ENCODE data around the gene MRPL24.
A peak's percentile ranks its signal among the peaks of the same experiment; 100 is the strongest.

MRPL24 gene

DNA sequence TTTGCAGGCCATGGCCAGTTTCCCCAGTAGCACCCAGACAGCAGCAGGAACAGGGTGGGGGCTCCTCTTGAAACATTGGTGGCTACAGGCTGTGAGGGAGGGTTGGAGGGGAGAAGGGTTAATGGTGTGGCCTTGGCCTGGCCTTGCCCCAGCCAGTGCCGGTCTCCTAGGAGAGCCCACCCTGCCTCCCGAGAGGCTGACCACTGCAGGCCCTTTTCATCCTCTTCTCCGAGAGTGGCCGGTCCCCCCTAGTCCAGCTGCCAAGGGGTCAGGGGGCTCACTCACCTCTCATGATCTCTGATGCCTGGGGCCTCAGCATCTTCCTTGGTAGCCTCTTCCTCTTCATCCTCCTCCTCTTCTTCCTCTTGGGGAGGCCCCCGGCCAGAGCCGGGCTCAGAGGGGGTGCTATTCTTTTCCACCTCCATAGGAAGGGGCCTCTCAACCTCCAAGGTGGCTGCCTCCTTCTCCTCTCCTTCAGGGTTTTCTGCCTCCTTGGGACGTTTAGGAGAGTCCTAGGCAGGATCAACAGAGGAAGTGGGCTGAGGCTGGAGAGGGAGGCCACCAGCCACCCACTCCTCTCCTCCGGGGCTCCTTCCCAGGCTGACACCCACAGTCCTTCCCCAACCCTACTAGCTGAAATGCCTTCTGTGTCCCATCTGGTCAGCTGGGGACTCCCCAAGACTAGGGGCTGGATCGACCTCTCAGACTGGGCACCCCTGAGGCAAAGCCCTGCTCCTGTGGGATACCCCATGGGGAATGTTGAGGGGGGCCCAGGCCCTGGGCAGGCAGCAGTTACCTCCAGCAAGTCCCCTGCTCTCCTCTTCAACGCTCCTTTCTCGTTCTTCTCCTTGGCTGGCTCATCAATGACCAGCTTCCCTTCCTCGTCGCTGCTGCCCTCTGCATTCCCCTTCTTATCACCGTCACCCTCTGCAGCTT, 2.7 kb upstream of the MRPL24 start:
- Histone ChIP-seq H3K79me2 (ENCODE audit: low read length) (peaks cover 65% of the 10 kb centered on the region), H2AFZ (ENCODE audit: low read depth, low read length) (no peak overlapping the region), H3K9me3 (ENCODE audit: insufficient read depth, low read length) (no peaks in the 10 kb centered on the region), H3K9ac (ENCODE audit: low read length) (no peak overlapping the region), H3K4me2 (ENCODE audit: low read length) (no peak overlapping the region), H3K27me3 (ENCODE audit: low read depth, low read length) (no peaks in the 10 kb centered on the region), H4K20me1 (ENCODE audit: insufficient read depth, low read length) (peaks cover 30% of the 10 kb centered on the region), H3K4me3 (ENCODE audit: low read length) (no peak overlapping the region), H3K36me3 (replicated peaks; ENCODE audit: low read depth, low read length) (peaks cover 36% of the 10 kb centered on the region), H3K4me1 (ENCODE audit: low read length) (peaks cover 41% of the 10 kb centered on the region), H3K27ac (ENCODE audit: low read length) (no peak overlapping the region)
- no peak for TF ChIP-seq EZH2phosphoT487 (IDR thresholded peaks at IDR 0.05; ENCODE audit: low read depth)
- TF ChIP-seq, protein P1, sequence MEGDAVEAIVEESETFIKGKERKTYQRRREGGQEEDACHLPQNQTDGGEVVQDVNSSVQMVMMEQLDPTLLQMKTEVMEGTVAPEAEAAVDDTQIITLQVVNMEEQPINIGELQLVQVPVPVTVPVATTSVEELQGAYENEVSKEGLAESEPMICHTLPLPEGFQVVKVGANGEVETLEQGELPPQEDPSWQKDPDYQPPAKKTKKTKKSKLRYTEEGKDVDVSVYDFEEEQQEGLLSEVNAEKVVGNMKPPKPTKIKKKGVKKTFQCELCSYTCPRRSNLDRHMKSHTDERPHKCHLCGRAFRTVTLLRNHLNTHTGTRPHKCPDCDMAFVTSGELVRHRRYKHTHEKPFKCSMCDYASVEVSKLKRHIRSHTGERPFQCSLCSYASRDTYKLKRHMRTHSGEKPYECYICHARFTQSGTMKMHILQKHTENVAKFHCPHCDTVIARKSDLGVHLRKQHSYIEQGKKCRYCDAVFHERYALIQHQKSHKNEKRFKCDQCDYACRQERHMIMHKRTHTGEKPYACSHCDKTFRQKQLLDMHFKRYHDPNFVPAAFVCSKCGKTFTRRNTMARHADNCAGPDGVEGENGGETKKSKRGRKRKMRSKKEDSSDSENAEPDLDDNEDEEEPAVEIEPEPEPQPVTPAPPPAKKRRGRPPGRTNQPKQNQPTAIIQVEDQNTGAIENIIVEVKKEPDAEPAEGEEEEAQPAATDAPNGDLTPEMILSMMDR (IDR thresholded peaks at IDR 0.05; ENCODE audit: low read depth, low read length), result no peak

DNA sequence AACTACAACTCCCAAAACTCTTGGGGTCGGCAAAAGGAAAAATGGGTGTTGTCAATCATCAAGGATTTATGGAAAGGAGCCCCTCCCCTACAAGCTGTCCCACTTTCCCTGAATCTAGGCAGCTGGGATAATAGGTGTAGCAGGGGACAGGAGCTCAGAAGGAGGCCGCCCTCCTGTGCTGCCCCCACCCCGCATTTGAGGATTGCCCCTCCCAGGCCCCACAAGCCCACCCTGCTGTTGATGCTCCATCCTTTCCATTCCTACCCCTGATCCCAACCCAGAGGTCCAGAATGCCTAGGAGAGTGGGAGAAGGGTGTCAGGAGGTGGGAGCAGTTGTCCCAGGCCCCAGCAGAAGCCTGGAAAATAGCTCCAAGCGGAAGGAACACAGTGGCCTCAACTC, 1.9 kb upstream of the MRPL24 start:
- H2AFZ ChIP-seq (ENCODE audit: low read depth, low read length), result no peak overlapping the region
- H3K79me2 ChIP-seq (ENCODE audit: low read length), result peaks cover 60% of the 10 kb centered on the region
- no peak overlapping the region for H3K9ac ChIP-seq (ENCODE audit: low read length)
- H3K9me3 ChIP-seq (ENCODE audit: insufficient read depth, low read length), result no peaks in the 10 kb centered on the region
- no peak overlapping the region for H3K4me3 ChIP-seq (ENCODE audit: low read length)
- no peak overlapping the region for H3K27ac ChIP-seq (ENCODE audit: low read length)
- no peak overlapping the region for H3K4me2 ChIP-seq (ENCODE audit: low read length)
- H3K27me3 ChIP-seq (ENCODE audit: low read depth, low read length), result no peaks in the 10 kb centered on the region
- peaks cover 22% of the 10 kb centered on the region for H4K20me1 ChIP-seq (ENCODE audit: insufficient read depth, low read length)
- TF ChIP-seq EZH2phosphoT487 (IDR thresholded peaks at IDR 0.05; ENCODE audit: low read depth), result no peak
- TF ChIP-seq, protein P1 (IDR thresholded peaks at IDR 0.05; ENCODE audit: low read depth, low read length), result no peak
- H3K4me1 ChIP-seq (ENCODE audit: low read length), result peaks cover 32% of the 10 kb centered on the region
- H3K36me3 ChIP-seq (replicated peaks; ENCODE audit: low read depth, low read length), result peaks cover 42% of the 10 kb centered on the region

DNA sequence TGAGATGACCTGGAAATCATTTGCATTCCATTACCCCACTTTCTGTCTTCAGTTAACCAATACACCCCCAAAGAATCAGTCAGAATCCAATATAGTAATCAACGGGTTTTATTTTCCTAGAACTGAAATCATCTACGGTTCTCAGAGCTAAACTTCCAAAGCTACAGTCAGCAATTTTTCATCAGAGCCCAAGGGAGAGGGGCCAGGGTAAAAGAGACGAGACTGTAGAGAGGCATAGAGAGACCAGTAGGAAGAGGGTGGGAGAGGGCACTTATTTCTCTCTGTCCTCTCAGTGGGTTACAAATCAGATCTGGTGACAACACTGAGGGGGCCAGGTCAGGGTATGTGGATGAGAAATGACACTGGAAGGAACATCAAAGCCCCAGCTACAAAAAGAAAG, 1.1 kb upstream of the MRPL24 start:
- Histone ChIP-seq H3K4me2 (ENCODE audit: low read length) (peak overlapping the region; percentile 75), H2AFZ (ENCODE audit: low read depth, low read length) (no peak overlapping the region), H3K4me3 (ENCODE audit: low read length) (peak overlapping the region; percentile 83; the same call in 1 of the 2 replicates), H3K79me2 (ENCODE audit: low read length) (peaks cover 53% of the 10 kb centered on the region), H4K20me1 (ENCODE audit: insufficient read depth, low read length) (peaks cover 16% of the 10 kb centered on the region), H3K9me3 (ENCODE audit: insufficient read depth, low read length) (no peaks in the 10 kb centered on the region), H3K4me1 (ENCODE audit: low read length) (peaks cover 26% of the 10 kb centered on the region), H3K9ac (ENCODE audit: low read length) (no peak overlapping the region), H3K36me3 (replicated peaks; ENCODE audit: low read depth, low read length) (peaks cover 49% of the 10 kb centered on the region), H3K27me3 (ENCODE audit: low read depth, low read length) (no peaks in the 10 kb centered on the region), H3K27ac (ENCODE audit: low read length) (peak overlapping the region; percentile 81)
- TF ChIP-seq, protein P1 (IDR thresholded peaks at IDR 0.05; ENCODE audit: low read depth, low read length), result no peak
- no peak for TF ChIP-seq EZH2phosphoT487 (IDR thresholded peaks at IDR 0.05; ENCODE audit: low read depth)

DNA sequence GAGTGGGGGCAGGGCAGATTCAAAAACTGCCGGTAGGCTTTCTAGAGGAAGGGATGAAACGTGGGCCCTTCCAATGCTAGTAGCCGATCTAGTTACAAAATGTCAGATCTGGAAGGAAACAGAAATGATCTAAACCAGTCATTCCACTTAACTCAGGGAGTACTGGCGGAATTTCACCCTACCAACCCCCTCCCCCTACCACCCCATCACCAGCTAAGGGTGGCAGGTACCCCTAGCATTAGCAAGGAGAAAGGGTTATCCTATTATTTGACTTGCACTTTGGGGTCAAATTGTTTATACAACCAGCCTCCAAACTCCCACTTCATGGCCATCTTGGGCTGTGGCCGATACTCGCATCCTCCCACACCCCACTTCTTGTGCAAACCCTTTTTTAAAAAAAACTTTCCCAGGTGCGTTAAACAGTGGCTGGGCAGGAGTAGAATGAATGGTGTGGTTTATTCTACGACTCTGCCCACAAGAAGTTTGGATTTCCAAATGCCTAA, 644 bp upstream of the MRPL24 start:
- Histone ChIP-seq H3K27me3 (ENCODE audit: low read depth, low read length) (no peaks in the 10 kb centered on the region), H4K20me1 (ENCODE audit: insufficient read depth, low read length) (peaks cover 13% of the 10 kb centered on the region), H3K4me3 (ENCODE audit: low read length) (peak overlapping the region; percentile 83), H3K79me2 (ENCODE audit: low read length) (peaks cover 48% of the 10 kb centered on the region), H2AFZ (ENCODE audit: low read depth, low read length) (no peak overlapping the region), H3K9ac (ENCODE audit: low read length) (peak overlapping the region; percentile 49), H3K4me2 (ENCODE audit: low read length) (peak overlapping the region; percentile 75), H3K27ac (ENCODE audit: low read length) (peak overlapping the region; percentile 81), H3K36me3 (replicated peaks; ENCODE audit: low read depth, low read length) (peaks cover 51% of the 10 kb centered on the region), H3K4me1 (ENCODE audit: low read length) (peaks cover 21% of the 10 kb centered on the region), H3K9me3 (ENCODE audit: insufficient read depth, low read length) (no peaks in the 10 kb centered on the region)
- TF ChIP-seq EZH2phosphoT487 (IDR thresholded peaks at IDR 0.05; ENCODE audit: low read depth), result no peak
- TF ChIP-seq, protein P1 (IDR thresholded peaks at IDR 0.05; ENCODE audit: low read depth, low read length), result no peak
